NCI-H2081 treated with DMSO at 0.1 percent for 48 hours (cell line): ENCODE data around the gene IL1RL2.

ENCODE experiments used
- DNase-seq: peaks from one replicate; lab custom pipeline; 2025; lab: John Stamatoyannopoulos, UW

The IL1RL2 gene

GRCh38 chr2:102194609-102195268 is 7.9 kb downstream of the IL1RL2 start:
- DNase-seq, result no peak

- DNase-seq, result no peak
These were observed 10.7 kb downstream of the IL1RL2 start for GRCh38 chr2:102197389-102198137.

- no peak for DNase-seq
These were observed 13.7 kb downstream of the IL1RL2 start for GRCh38 chr2:102200539-102200938.

GRCh38 chr2:102204638-102205037 is 17.8 kb downstream of the IL1RL2 start:
- no peak for DNase-seq

GRCh38 chr2:102206666-102207341 is 20.0 kb downstream of the IL1RL2 start:
- DNase-seq, result no peak

- no peak for DNase-seq
These were observed 22.0 kb downstream of the IL1RL2 start for GRCh38 chr2:102208774-102209173.

- DNase-seq, result no peak
These were observed 22.7 kb downstream of the IL1RL2 start for GRCh38 chr2:102209474-102209873.

- no peak for DNase-seq
These were observed 30.2 kb downstream of the IL1RL2 start for GRCh38 chr2:102217032-102217431.

GRCh38 chr2:102224824-102225739 is 38.3 kb downstream of the IL1RL2 start:
- DNase-seq, result no peak

- DNase-seq, result no peak
These were observed 39.3 kb downstream of the IL1RL2 start for GRCh38 chr2:102226171-102226570.

GRCh38 chr2:102226612-102227391 is 40.0 kb downstream of the IL1RL2 start:
- no peak for DNase-seq

GRCh38 chr2:102229141-102229769 is 42.4 kb downstream of the IL1RL2 start:
- DNase-seq, result no peak

GRCh38 chr2:102230410-102230909 is 43.6 kb downstream of the IL1RL2 start:
- DNase-seq, result no peak

- no peak for DNase-seq
These were observed 46.5 kb downstream of the IL1RL2 start for GRCh38 chr2:102233132-102233884.

- DNase-seq, result no peak
These were observed 48.2 kb downstream of the IL1RL2 start for GRCh38 chr2:102235042-102235473.

- no peak for DNase-seq
These were observed 48.7 kb downstream of the IL1RL2 start for GRCh38 chr2:102235491-102235890.

GRCh38 chr2:102236132-102236531 is 49.3 kb downstream of the IL1RL2 start:
- no peak for DNase-seq

GRCh38 chr2:102237176-102237575 is 50.4 kb downstream of the IL1RL2 start:
- DNase-seq, result no peak

GRCh38 chr2:102238039-102238756 is 51.4 kb downstream of the IL1RL2 start:
- no peak for DNase-seq
